HT-29 (cell line): ENCODE data around the gene ATP9B. TPM values are rescaled to one million over a fixed set of nuclear protein-coding genes. Genes with fewer than 3 reads are reported as not detected.
"Not testable (repeated sequence)": the region's sequence is repeated elsewhere in the genome, so short reads cannot be mapped to it uniquely, and the experiment has no call there.

ENCODE experiments used
- DNase-seq: peaks from one replicate; pipeline ENCODE4 v3.0.0-alpha.2; 2015; ENCODE audit warnings: low spot score
- total RNA-seq: library from RNA; depleted of rRNA; stranded (reverse); fragments of >200 nt; shearing (Covaris generic); gene quantifications from 2 replicates; pipeline ENCODE4 v1.2.3, GENCODE V29; 2014

Gene ATP9B
- total RNA-seq, 1 experiment from 2014 or later: 27.1 TPM

GRCh38 chr18:79241755-79242154, 172.6 kb downstream of the ATP9B start:
- DNase-seq: no peak

DNA sequence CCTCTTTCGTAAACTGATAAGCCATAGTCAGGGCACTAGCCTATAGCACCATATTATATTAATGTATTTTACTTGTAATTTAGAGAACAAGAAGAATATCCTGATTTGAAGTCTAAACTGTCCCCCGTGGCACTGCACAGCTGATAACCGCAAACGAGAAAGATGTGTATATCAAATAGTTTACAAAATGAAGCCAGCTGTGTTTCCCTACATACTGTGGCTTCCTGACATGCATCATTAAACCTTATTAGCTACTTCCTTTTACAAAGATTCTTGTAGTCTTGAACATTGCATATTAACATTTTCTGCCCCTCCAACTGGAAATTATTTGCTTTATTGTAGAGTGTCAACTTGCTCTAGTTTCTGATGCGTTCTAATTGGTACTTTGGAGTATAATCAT, 173.1 kb downstream of the ATP9B start:
- DNase-seq: no peak

DNA sequence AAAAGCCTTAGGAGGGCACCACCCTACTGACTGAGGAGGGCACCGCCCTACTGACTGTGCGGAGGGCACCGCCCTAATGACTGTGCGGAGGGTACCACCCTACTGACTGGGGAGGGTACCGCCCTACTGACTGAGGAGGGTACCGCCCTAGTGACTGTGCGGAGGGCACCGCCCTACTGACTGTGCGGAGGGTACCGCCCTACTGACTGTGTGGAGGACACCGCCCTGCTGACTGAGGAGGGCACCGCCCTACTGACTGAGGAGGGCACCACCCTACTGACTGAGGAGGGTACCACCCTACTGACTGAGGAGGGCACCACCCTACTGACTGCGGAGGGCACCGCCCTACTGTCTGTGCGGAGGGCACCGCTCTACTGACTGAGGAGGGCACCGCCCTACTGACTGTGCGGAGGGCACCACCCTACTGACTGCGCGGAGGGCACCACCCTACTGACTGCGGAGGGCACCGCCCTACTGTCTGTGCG, 176.4 kb downstream of the ATP9B start:
- DNase-seq: no peak

DNA sequence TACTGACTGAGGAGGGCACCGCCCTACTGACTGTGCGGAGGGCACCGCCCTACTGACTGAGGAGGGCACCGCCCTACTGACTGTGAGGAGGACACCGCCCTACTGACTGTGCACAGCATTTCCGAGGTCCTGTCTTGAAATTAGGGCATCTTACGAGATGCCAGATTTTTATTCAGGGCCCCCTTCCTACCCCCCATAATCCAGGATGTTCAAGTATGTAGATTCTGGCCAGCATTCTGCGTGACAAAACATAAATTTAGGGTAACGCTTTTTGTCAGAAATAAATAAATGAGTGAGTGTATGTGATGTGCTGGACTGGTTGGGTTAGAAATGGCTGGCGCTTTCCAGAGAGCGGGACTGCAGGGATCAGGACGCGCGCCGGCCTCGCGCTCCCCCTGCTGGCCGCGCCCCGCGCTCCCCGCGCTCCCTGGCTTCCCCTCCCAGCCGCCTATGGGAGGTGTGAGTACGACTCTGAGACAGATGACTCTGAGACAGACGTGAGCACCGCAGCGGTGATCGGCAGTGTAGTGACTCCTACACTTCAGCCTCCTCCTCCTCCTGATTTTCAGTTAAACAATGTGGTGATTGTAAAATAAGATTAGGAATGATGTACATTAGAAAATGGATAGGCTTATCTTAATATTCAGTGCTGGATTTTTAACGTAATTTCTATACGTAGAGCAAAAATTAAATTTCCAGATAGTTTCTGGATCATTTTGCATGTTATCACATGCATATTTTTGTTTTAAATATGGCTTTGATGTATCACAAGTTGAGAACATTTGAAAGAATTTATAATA, 177.3 kb downstream of the ATP9B start:
- DNase-seq: no peak

- no peak for DNase-seq
Measured at GRCh38 chr18:79248495-79249060, 179.4 kb downstream of the ATP9B start.

DNA sequence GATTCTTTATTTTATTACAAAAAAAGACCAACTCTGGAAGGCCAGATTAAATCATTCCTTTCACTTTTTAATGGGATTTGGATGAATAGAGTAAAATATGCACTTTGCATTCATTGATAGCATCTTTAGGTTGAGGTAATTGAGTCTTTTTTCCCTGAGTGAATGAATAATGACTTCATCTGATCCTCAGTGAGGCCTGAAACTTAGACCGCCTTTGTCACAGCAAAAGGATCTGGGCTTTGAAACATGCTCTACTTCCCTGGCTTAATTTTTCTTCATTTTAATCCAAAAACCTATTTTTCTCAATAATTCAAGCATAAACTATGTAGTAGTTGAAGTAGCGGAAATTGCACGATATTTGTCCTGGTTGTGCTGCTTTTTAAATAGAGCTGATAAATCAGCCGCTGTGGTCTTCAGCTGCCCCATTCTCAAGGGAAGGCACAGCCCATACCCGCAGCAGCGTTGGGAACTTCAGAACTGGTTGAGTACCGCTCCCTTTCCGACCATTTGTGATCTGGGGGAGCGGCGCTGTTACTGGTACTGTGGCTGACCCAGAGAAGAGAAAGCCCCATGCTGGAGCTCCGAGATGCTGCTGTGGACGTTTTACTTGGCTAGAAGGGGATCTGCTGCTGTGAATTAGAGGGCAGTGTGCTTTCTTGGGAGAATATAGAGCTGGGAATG, 181.2 kb downstream of the ATP9B start:
- no peak for DNase-seq

GRCh38 chr18:79251021-79251420, 181.8 kb downstream of the ATP9B start:
- no peak for DNase-seq

DNA sequence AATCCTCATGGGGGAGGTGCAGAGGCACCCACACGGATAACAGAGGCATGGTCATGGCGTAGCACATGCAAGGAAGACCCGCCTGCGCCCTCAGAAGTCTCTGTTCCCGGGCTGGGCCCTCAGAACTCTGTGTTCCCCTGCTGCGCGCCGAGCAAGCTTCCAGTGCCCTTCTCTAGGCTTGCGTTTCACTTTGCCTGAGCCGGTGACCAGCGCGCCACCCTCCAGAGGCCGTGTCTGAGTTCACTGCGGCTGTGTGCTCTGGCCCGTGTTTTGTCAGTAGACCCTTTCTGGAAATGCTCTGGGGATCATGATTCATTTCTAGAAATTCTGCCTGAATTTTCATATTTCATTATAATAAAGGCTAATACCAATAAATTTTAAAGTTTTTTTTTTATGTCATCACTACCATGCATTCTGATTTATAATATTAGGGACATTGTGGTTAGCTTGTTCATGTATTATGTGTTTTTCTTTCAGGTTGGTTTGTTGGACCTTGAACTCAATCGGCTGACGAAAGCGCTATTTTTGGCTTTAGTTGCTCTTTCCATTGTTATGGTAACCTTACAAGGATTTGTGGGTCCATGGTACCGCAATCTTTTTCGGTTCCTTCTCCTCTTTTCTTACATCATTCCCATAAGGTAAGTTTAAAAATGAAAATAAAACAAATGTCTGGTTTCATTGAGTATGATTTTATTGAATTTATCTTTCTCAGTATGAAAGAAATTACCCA, 183.9 kb downstream of the ATP9B start:
- DNase-seq: no peak

DNA sequence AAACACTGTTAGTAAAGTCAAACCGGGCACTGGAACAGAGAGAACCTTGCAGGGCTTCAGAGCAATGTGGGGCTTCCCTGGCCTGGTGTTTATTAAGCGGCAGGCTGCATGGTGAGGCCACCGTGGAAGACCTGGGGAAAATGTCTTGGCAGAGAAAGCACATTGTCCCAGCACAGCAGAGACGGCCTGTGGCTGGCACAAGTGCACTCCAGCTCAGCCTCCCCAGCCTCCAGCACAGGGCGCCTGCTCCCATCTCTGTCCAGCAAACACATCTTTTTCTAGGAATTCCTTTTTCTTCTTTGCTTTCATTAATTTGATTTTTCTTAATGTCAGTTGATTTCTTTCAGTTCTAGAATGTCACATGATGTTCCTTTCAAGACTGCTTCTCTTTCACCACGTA, 188.3 kb downstream of the ATP9B start:
- no peak for DNase-seq

DNA sequence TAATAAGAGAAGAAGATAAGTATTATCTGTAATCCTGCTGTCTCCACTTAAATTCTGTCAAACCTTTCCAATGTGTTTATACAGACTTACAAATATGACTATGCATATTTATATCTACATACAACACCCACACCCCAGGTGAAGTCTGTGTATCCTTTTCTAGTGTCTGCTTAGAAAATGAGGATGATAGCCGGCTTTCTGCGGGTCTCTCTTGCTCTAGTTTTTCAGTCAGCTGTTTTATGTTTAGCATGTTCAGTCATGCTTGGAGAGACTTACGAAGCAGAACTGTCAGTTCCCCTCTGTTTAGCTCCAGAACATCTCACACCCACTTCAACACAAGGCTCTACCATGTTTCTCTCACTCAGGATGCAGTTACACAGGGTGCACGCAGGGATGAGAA, 189.3 kb downstream of the ATP9B start:
- DNase-seq: no peak

DNA sequence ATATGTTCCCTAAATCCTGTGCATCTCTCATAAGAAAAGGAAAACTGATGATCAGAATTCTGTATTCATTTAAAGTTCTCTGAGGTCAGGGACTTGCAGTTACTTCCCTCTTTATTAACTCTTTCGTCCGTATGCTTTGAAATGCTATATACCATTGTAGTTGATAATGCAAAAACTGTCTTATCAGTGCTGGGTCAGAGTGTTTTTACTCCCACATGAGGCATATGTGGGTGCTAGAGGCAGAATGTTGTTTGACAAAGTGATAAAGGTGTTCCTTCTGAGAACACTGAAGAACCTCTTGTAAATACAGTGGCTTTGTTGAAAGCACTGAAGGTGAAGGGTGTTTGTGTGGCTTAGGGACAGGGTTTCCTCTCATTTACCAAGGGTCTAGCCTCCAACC, 190.0 kb downstream of the ATP9B start:
- no peak for DNase-seq

- no peak for DNase-seq
Measured at GRCh38 chr18:79260023-79260422, 190.8 kb downstream of the ATP9B start.

- DNase-seq: no peak
Measured at GRCh38 chr18:79260510-79260909, 191.3 kb downstream of the ATP9B start.

DNA sequence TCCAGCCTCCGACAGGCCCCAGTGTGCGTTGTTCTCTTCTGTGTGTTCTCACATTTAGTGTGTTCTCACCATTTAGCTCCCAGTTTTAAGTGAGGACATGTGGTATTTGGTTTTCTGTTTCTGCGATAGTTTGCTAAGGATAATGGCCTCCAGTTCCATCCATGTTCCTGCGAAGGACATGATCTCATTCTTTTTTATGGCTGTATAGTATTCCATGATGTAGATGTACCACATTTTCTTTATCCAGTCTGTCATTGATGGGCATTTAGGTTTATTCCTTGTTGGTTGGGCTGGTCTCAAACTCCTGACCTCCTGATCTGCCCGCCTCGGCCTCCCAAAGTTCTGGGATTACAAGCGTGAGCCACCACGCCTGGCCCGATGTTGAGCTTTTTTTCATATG, 195.9 kb downstream of the ATP9B start:
- not testable (repeated sequence) for DNase-seq

GRCh38 chr18:79271812-79272211, 202.6 kb downstream of the ATP9B start:
- DNase-seq: not testable (repeated sequence)

DNA sequence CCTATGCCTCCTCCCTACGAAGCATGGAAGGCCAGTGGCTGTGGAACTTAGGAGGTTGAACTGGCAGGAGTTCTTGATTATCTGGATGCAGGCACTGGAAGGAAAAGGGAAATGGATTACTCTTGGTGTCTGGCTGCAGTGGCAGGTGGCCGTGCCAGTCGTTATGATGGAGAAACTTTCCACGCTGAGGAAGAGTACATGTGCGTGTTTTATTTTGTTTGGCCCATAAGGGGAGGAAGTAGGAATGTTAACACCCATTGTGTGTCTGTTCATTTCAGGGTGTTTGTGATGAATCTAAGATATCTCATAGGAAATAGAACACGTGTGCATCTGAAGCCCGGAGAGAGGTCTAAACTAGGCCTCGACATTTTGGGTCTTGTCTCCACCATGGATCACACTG, 203.7 kb downstream of the ATP9B start:
- DNase-seq: no peak

DNA sequence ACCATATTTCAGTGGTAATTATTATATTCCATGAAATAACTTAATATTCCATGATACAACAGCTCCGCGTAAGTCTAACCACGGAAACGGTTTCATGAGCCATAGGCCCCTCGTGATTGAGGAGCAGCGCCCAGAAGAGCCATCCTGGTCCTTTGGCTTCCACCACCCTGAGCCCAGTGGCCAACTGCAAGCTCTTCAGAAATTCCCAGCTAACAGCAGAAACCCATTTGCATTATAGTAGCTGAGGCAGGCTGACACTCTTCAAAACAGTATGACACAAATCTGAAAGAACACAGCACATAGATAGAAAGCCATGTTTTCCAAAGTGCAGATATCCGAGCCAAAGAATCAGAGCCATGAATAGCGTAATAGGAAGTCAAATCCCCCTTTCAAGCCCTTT, 205.6 kb downstream of the ATP9B start:
- DNase-seq: no peak

GRCh38 chr18:79275461-79275860, 206.3 kb downstream of the ATP9B start:
- DNase-seq: no peak

- no peak for DNase-seq
Measured at GRCh38 chr18:79275992-79276391, 206.8 kb downstream of the ATP9B start.

DNA sequence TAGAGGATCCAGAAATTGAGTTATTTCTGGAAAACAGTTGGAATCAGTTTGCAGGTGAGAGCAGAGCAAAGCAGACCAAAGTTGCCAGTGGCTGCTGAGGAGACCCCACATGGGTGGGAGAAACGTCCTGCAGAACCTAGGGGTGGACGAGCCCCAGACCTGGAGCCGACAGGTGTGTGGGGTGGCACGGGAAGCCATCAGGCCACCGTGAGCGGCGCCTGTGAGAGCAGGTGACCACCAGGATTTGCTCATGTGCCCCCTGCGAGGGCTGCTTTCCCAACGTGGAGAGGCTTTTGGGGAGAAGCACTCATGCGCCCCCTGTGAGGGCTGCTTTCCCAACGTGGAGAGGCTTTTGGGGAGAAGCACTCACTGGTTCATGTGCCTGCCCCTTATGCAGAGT, 209.7 kb downstream of the ATP9B start:
- no peak for DNase-seq

DNA sequence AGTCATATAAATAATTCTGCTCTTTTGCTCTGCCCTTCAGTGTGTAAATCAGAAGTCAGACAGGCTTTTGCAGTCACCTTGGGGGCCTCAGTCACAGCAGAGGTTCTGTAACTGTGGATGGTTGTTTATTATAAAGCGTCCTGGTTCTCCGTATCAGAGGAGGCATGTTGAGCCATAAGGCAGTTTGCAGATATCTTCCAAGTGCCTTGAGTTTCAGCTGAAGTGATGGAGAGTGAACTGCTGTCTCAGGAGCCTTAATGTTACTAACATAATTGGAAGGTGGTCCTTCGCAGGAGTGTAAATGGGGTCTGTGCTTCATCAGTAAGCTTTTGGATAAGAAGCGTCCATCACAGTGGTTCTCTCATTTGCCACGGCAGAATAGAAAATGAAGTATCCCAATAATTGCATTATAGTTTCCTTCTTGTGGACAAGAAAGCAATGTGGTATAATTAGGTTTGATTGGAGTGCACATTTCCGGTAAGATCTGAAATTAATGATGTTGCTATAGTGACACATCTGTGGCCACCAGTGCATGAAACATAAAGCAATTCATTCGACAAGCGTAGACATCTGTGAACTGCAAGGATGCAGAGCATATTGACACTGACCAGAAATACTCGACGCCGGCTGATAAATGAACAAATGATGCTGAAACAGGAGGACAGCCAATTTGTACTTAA, 214.1 kb downstream of the ATP9B start:
- DNase-seq: no peak
